Naive thymus-derived CD4-positive, alpha-beta T cell (primary cell): Measurements from ENCODE around the gene ZMIZ2. TPM values are rescaled to one million over a fixed set of nuclear protein-coding genes. Genes with fewer than 3 reads are reported as not detected.

Experiments
- ATAC-seq: fragments of 150-1000 bp; cut with Tn5 transposase; 2 replicates; pipeline ENCODE4 v1.10.0; 2021; ENCODE audit warnings: mild to moderate bottlenecking, moderate library complexity
- CTCF ChIA-PET: fragments of 350-600 bp; sonication (Branson Sonifier 250); formaldehyde crosslinking; loops from one replicate; lab custom pipeline; 2021; ENCODE audit warnings: antibody characterized with exemption; lab: Charles Lee
- POLR2A ChIA-PET: fragments of 350-600 bp; sonication (Branson Sonifier 250); formaldehyde crosslinking; loops from one replicate; lab custom pipeline; 2021; ENCODE audit warnings: antibody characterized with exemption, inconsistent platforms; lab: Charles Lee
- DNase-seq, 9 donors: peaks; one replicate each; pipeline versions ENCODE4 v3.0.0 to v3.0.0-alpha.2; 2020 to 2022; ENCODE audit warnings: mixed read lengths in 1 of 9
- H3K27ac ChIP-seq: one replicate; pipeline ENCODE4 v1.7.0; 2013; ENCODE audit warnings: mild to moderate bottlenecking, low read depth, low read length, moderate library complexity
- H3K27me3 ChIP-seq, 2 donors: one replicate each; pipeline ENCODE4 v1.7.0; 2013; ENCODE audit warnings: low read length in 2 of 2, mild to moderate bottlenecking in 2 of 2, moderate library complexity in 2 of 2; ENCODE audit not compliant: control insufficient read depth in 2 of 2, insufficient read depth in 2 of 2
- H3K36me3 ChIP-seq, 3 experiments: 1 replicate in 2 of 3; 2 replicates in 1 of 3; pipeline ENCODE4 v1.7.0; 2013; ENCODE audit warnings: low read length in 3 of 3, mild to moderate bottlenecking in 3 of 3, moderate library complexity in 1 of 3; ENCODE audit not compliant: insufficient read depth in 3 of 3, control insufficient read depth in 2 of 3
- H3K4me1 ChIP-seq, 2 donors: one replicate each; pipeline ENCODE4 v1.7.0; 2013; ENCODE audit warnings: low read length in 2 of 2, mild to moderate bottlenecking in 2 of 2, moderate library complexity in 1 of 2; ENCODE audit not compliant: control insufficient read depth in 2 of 2, insufficient read depth in 2 of 2
- H3K4me3 ChIP-seq: 2 replicates; pipeline ENCODE4 v1.7.0; 2013; ENCODE audit warnings: mild to moderate bottlenecking, low read length
- H3K9me3 ChIP-seq, 3 experiments: 1 replicate in 2 of 3; 2 replicates in 1 of 3; pipeline ENCODE4 v1.7.0; 2013; ENCODE audit warnings: low read length in 3 of 3; ENCODE audit not compliant: control insufficient read depth in 2 of 3
- H3K27ac Mint-ChIP-seq, 9 donors: one replicate each; pipeline ENCODE4 v1.8.0; 2020 to 2022; ENCODE audit warnings: mixed read lengths in 9 of 9, mild to moderate bottlenecking in 8 of 9, moderate library complexity in 5 of 9, inconsistent platforms in 2 of 9
- H3K27me3 Mint-ChIP-seq, 5 donors: one replicate each; pipeline ENCODE4 v1.8.0; 2021 to 2022; ENCODE audit warnings: mixed read lengths in 5 of 5, mild to moderate bottlenecking in 1 of 5
- H3K36me3 Mint-ChIP-seq, 5 donors: one replicate each; pipeline ENCODE4 v1.8.0; 2020 to 2022; ENCODE audit warnings: mixed read lengths in 5 of 5, mild to moderate bottlenecking in 3 of 5, inconsistent platforms in 1 of 5
- H3K4me1 Mint-ChIP-seq, 7 donors: one replicate each; pipeline ENCODE4 v1.8.0; 2020 to 2022; ENCODE audit warnings: mixed read lengths in 7 of 7, mild to moderate bottlenecking in 3 of 7, inconsistent platforms in 1 of 7
- H3K4me3 Mint-ChIP-seq, 10 donors: one replicate each; pipeline ENCODE4 v1.8.0; 2020 to 2022; ENCODE audit warnings: mild to moderate bottlenecking in 10 of 10, mixed read lengths in 10 of 10, moderate library complexity in 6 of 10, inconsistent platforms in 2 of 10
- H3K9me3 Mint-ChIP-seq, 11 donors: one replicate each; pipeline ENCODE4 v1.8.0; 2020 to 2022; ENCODE audit warnings: mixed read lengths in 11 of 11, mild to moderate bottlenecking in 4 of 11, inconsistent platforms in 1 of 11, moderate library complexity in 1 of 11
- intact Hi-C, 2 donors: fragments of 100-400 bp; cut with micrococcal nuclease; formaldehyde crosslinking; loops; one replicate each; pipeline ENCODE4 v1.15.1; 2023
- polyA plus RNA-seq, 2 donors: library from polyadenylated mRNA; unstranded; fragments of 300-500 nt; fragmentation: Illumina TruSeq; gene quantifications; one replicate each; pipeline ENCODE4 v1.2.3, GENCODE V29; 2021
- total RNA-seq, 6 experiments: library from RNA in 5 of 6; stranded (reverse) in 5 of 6; gene quantifications; 1 replicate in 5 of 6; 2 replicates in 1 of 6; pipeline ENCODE4 v1.2.3 and lab custom pipeline; 2021 to 2026

ZMIZ2 gene
- total and polyA plus RNA-seq, 7 experiments from 2014 or later = 4.4 to 187 (median 143) TPM

- DNase-seq (no peak), ATAC-seq (no peak)
- Histone ChIP-seq H3K4me1 (peaks cover 0 to 6% of the 10 kb centered on the region in 2 donors), H3K9me3 (no peaks in the 10 kb centered on the region), H3K27me3 (no peaks in the 10 kb centered on the region), H3K36me3 (peaks cover 0 to 31% (median 8%) of the 10 kb centered on the region in 3 experiments), H3K4me3 (no peak overlapping the region), H3K27ac (no peak overlapping the region)
- no peaks in the 10 kb centered on the region for H3K9me3 Mint-ChIP-seq
- no peak overlapping the region for H3K4me3 Mint-ChIP-seq
- intact Hi-C loops = no loop called here
- ChIA-PET CTCF (interaction anchor here (0.6 kb wide), 1 partner anchor 144 kb away, joined by 3 read pairs; no protein-coding TSS in a partner anchor), POLR2A (no interaction called here)
- peaks cover 4 to 11% (median 7%) of the 10 kb centered on the region in 7 donors for H3K4me1 Mint-ChIP-seq
- H3K27ac Mint-ChIP-seq = peak overlapping the region in 7 of 9 donors; percentile 6 to 76 (median 35)
- H3K27me3 Mint-ChIP-seq = no peaks in the 10 kb centered on the region
- peaks cover 0 to 14% (median 3%) of the 10 kb centered on the region in 5 donors for H3K36me3 Mint-ChIP-seq
Measured at GRCh38 chr7:44711528-44711927, 37.1 kb upstream of the ZMIZ2 start.

GRCh38 chr7:44712012-44712411 lies 36.6 kb upstream of the ZMIZ2 start:
- CTCF ChIA-PET = interaction anchor here (0.6 kb wide), 1 partner anchor 144 kb away, joined by 3 read pairs; no protein-coding TSS in a partner anchor
- no peak for DNase-seq

GRCh38 chr7:44713141-44713540 lies 35.5 kb upstream of the ZMIZ2 start:
- DNase-seq = no peak
- Histone ChIP-seq H3K36me3 (peaks cover 0 to 15% (median 0%) of the 10 kb centered on the region in 3 experiments), H3K27me3 (no peaks in the 10 kb centered on the region), H3K27ac (no peak overlapping the region), H3K4me1 (peaks cover 0 to 6% of the 10 kb centered on the region in 2 donors), H3K9me3 (no peaks in the 10 kb centered on the region), H3K4me3 (no peak overlapping the region)
- no peak for ATAC-seq
- Mint-ChIP-seq H3K4me3 (no peak overlapping the region), H3K27me3 (no peaks in the 10 kb centered on the region), H3K27ac (no peak overlapping the region), H3K4me1 (peaks cover 4 to 11% (median 7%) of the 10 kb centered on the region in 7 donors), H3K36me3 (peaks cover 0 to 8% (median 0%) of the 10 kb centered on the region in 5 donors), H3K9me3 (no peaks in the 10 kb centered on the region)
- POLR2A ChIA-PET = no interaction called here
- CTCF ChIA-PET = no interaction called here
- intact Hi-C loops = no loop called here

More at GRCh38 chr7:44712012-44712411, 36.6 kb upstream of the ZMIZ2 start:
- no peak for ATAC-seq
- intact Hi-C loops = no loop called here
- H3K27ac ChIP-seq = peak overlapping the region; percentile 14
- Mint-ChIP-seq H3K27me3 (no peaks in the 10 kb centered on the region), H3K4me1 (peaks cover 4 to 11% (median 7%) of the 10 kb centered on the region in 7 donors), H3K36me3 (peaks cover 0 to 14% (median 3%) of the 10 kb centered on the region in 5 donors), H3K27ac (peak overlapping the region in 6 of 9 donors; percentile 9 to 76 (median 44)), H3K4me3 (no peak overlapping the region), H3K9me3 (no peaks in the 10 kb centered on the region)
- no peaks in the 10 kb centered on the region for H3K27me3 ChIP-seq
- peaks cover 0 to 27% (median 8%) of the 10 kb centered on the region in 3 experiments for H3K36me3 ChIP-seq
- H3K4me3 ChIP-seq = no peak overlapping the region
- no peaks in the 10 kb centered on the region for H3K9me3 ChIP-seq
- POLR2A ChIA-PET = no interaction called here
- H3K4me1 ChIP-seq = peaks cover 0 to 6% of the 10 kb centered on the region in 2 donors

GRCh38 chr7:44713680-44714335 lies 34.8 kb upstream of the ZMIZ2 start:
- no peaks in the 10 kb centered on the region for H3K27me3 Mint-ChIP-seq
- peaks cover 0 to 7% (median 0%) of the 10 kb centered on the region in 5 donors for H3K36me3 Mint-ChIP-seq
- no peak overlapping the region for H3K27ac Mint-ChIP-seq
- no peak overlapping the region for H3K27ac ChIP-seq
- H3K4me1 Mint-ChIP-seq = peaks cover 4 to 11% (median 7%) of the 10 kb centered on the region in 7 donors
- ChIA-PET POLR2A (no interaction called here), CTCF (no interaction called here)
- H3K4me3 ChIP-seq = no peak overlapping the region
- intact Hi-C loops = no loop called here
- no peaks in the 10 kb centered on the region for H3K27me3 ChIP-seq
- H3K4me3 Mint-ChIP-seq = no peak overlapping the region
- ATAC-seq (no peak), DNase-seq (no peak)
- H3K9me3 Mint-ChIP-seq = no peaks in the 10 kb centered on the region
- no peaks in the 10 kb centered on the region for H3K9me3 ChIP-seq
- peaks cover 0 to 6% of the 10 kb centered on the region in 2 donors for H3K4me1 ChIP-seq
- peaks cover 0 to 9% (median 0%) of the 10 kb centered on the region in 3 experiments for H3K36me3 ChIP-seq

- H3K36me3 Mint-ChIP-seq = peaks cover 0 to 3% (median 0%) of the 10 kb centered on the region in 5 donors
- POLR2A ChIA-PET = no interaction called here
- H3K4me3 ChIP-seq = no peak overlapping the region
Measured at GRCh38 chr7:44716205-44716604, 32.4 kb upstream of the ZMIZ2 start.

GRCh38 chr7:44720301-44720700 lies 28.3 kb upstream of the ZMIZ2 start:
- CTCF ChIA-PET = interaction anchor here (0.8 kb wide), 1 partner anchor 12 kb away, joined by 3 read pairs; no protein-coding TSS in a partner anchor
- POLR2A ChIA-PET = no interaction called here
- intact Hi-C loops = no loop called here
- no peaks in the 10 kb centered on the region for H3K27me3 ChIP-seq
- H3K27me3 Mint-ChIP-seq = no peaks in the 10 kb centered on the region
- H3K36me3 Mint-ChIP-seq = peaks cover 0 to 4% (median 0%) of the 10 kb centered on the region in 5 donors
- no peak overlapping the region for H3K27ac ChIP-seq
- no peak overlapping the region for H3K4me3 ChIP-seq
- no peak overlapping the region for H3K27ac Mint-ChIP-seq
- DNase-seq = no peak
- H3K4me1 Mint-ChIP-seq = no peaks in the 10 kb centered on the region
- H3K4me1 ChIP-seq = no peaks in the 10 kb centered on the region
- no peaks in the 10 kb centered on the region for H3K9me3 ChIP-seq
- no peak for ATAC-seq
- H3K9me3 Mint-ChIP-seq = peaks cover 0 to 18% (median 4%) of the 10 kb centered on the region in 11 donors
- no peak overlapping the region for H3K4me3 Mint-ChIP-seq
- H3K36me3 ChIP-seq = no peaks in the 10 kb centered on the region

More at GRCh38 chr7:44716205-44716604, 32.4 kb upstream of the ZMIZ2 start:
- no peak overlapping the region for H3K27ac ChIP-seq
- no peaks in the 10 kb centered on the region for H3K27me3 ChIP-seq
- no peak for ATAC-seq
- Mint-ChIP-seq H3K4me1 (peaks cover 4 to 11% (median 7%) of the 10 kb centered on the region in 7 donors), H3K4me3 (no peak overlapping the region), H3K27ac (no peak overlapping the region), H3K9me3 (peaks cover 0 to 10% (median 0%) of the 10 kb centered on the region in 11 donors), H3K27me3 (no peaks in the 10 kb centered on the region)
- DNase-seq = no peak
- H3K9me3 ChIP-seq = no peaks in the 10 kb centered on the region
- intact Hi-C loops = no loop called here
- H3K36me3 ChIP-seq = no peaks in the 10 kb centered on the region
- CTCF ChIA-PET = no interaction called here
- H3K4me1 ChIP-seq = peaks cover 0 to 6% of the 10 kb centered on the region in 2 donors
